Activated CD8-positive, alpha-beta memory T cell treated with anti-CD3 and anti-CD28 coated beads, Interleukin-2, amount 50 U/mL, for 1 hour (primary cell): Measurements from ENCODE around the gene WEE2.
"Not testable (repeated sequence)": the region's sequence is repeated elsewhere in the genome, so short reads cannot be mapped to it uniquely, and the experiment has no call there.

Source experiments
- DNase-seq: peaks from one replicate; pipeline ENCODE4 v3.0.0-alpha.2; 2020; ENCODE audit errors: extremely low read depth

WEE2 gene

DNA sequence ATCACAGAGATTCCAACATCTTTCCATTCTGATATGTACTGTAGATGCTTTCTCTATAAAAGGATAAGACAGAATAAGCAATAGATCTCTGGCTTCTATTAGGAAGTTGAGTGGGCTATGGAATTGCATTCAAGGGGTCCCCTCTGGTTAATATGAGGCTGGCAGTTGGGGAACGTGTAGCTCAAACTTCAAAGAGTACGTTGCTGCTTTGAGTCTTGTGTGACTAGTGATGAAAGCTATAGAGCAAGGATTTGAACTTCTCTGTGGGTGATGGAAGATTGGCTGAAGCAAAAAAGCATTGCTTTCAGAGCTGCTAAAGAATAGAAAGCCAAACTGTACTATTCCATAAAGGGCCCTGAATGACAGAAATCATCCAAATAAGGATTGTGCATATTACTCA is 6.4 kb downstream of the WEE2 start:
- DNase-seq, result no peak

DNA sequence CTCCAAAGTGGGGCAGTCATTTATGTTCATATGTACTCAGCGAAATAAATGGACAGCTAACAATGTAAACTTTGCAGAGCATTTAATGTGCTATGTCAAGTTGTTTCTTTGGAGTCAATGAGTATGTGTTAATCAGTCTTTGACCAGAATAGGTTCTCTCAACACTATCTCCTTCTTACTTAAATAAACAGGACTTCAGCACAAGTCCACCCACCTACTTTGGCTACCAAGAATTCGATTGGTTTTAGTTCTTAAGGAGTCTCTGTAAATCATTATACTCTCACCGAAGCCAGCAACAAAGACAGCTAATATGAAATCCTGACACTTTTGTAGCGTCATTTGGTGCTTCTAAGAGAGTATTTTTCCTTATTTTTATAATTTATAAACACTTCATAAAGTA is 6.9 kb downstream of the WEE2 start:
- no peak for DNase-seq

DNA sequence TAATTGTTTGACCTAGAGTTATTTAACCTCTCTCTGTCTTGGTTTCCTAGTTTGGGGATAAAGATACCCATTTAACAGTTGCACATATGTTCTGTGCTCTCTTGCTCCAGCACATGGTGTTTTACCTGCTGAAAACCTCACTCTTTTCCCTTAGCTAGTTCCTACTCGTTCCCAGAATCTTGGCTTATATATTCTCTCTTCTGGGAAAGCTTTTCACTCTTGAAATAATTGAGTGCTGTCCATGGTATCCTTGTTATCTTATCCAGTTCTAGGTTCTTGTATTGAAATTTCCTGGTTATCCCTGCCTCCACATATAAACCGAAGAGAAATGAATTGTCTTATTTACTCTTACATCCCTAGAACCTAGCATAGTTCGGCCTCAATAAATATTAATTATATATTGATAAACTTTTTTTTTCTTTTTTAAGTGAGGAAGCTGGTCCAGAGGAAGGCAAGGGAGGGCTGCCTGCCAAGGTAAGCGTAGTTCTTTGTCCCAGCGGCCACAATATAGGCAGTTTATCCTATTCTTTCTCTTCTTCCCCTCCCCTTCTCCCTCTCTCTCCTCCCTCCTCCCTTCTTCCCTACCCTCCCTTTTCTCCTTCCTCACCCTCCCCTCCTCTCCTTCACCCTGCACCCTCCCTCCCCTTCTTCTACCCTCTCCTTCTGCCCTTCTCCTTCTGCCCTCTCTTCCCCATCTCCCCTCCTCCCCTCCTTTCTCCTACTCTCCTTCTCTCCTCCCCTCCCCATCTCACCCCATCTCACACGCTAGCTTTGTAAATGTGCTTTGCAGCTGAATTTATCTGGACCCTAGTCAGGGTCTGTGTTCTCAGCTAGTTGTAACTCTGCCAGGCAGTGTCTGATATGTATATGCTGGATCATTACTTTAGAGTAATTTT is 7.9 kb downstream of the WEE2 start:
- no peak for DNase-seq

DNA sequence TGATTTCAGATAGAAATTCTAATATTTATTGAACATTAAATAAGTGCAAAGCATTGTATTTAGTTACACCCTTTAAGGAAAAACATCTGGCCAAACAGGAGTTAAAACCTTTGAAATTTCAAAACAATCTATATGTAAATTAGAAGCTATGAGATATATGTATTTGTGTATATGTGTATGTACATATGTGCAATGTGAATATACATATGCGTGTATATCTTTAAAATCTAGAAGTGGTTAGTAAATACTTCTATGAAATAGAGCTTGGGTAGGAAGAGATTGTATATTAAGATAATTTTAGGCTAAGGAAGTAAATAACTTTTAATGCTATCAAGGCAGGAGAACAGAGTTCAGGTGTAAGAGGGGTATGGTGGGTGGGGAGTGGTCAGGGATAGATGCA is 9.3 kb downstream of the WEE2 start:
- DNase-seq, result no peak

DNA sequence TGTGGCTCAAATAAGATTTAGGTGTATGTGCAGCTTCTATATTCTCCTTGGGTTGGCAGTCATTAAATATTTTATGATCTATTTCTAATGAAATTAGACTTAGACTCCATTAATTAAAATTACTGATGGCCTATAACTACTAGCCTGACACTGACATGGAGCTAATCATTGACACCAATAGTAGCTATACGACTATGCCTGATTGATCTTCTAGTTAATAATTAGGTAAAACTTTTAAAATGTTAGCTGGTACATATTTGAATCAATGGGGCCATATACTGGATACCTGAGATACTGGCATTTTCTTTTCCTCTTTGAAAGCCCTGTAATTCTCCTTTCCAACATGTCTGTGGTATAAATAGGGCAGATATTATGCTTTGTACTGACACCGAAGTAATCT is 14.4 kb downstream of the WEE2 start:
- DNase-seq, result no peak

DNA sequence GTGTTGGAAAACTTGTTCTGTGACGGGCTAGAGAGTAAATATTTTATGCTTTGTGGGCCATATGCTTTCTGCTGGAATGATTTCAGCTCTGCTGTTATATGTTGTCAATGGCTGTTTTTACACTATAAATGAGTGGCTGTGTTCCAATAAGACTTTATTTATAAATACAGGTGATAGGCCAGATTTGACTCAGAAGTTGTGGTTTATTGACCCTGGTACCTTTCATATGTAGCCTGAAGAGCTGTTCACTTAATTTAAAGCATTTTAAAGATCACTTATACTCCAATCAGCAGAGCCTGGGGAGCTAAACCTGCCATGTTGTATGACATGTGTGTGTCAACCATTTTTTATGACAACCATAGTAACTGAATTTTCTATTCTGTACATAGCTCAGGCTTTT is 20.9 kb downstream of the WEE2 start:
- no peak for DNase-seq

GRCh38 chr7:141731476-141732149 is 23.5 kb downstream of the WEE2 start:
- DNase-seq, result no peak

GRCh38 chr7:141737118-141737835 is 29.1 kb downstream of the WEE2 start:
- DNase-seq, result peak; percentile 20

GRCh38 chr7:141737836-141738591 is 29.9 kb downstream of the WEE2 start, which contains the start of gene SSBP1:
Gene SSBP1 (plus strand): TSS chr7:141738358. CDS start chr7:141739167, 809 bp downstream.
- peak; percentile 78 for DNase-seq

GRCh38 chr7:141738592-141739013 is 30.4 kb downstream of the WEE2 start:
- no peak for DNase-seq

GRCh38 chr7:141739250-141739649 is 31.1 kb downstream of the WEE2 start:
- DNase-seq, result no peak

- DNase-seq, result no peak
Observed at GRCh38 chr7:141742229-141742628, 34.1 kb downstream of the WEE2 start.

- DNase-seq, result no peak
Observed at GRCh38 chr7:141744131-141744530, 36.0 kb downstream of the WEE2 start.

DNA sequence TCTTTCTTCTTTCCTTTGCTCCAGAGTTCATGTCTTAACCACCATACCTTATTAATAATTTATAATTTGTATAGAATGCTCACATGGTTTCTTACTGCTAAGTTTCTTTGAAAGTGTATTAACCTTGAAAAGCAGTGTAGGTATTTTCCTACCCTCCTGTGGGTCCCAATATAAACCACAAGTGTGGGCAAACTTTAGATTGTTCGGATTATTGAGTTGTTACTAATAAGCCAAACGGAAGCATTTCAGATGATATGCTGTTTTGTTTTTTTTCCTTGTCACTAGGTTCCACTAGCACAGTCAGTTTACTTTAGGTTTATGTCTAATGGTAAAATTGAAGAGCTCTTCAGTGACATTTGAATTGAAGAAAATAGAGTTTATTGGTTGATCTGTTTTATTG is 40.2 kb downstream of the WEE2 start:
- no peak for DNase-seq

DNA sequence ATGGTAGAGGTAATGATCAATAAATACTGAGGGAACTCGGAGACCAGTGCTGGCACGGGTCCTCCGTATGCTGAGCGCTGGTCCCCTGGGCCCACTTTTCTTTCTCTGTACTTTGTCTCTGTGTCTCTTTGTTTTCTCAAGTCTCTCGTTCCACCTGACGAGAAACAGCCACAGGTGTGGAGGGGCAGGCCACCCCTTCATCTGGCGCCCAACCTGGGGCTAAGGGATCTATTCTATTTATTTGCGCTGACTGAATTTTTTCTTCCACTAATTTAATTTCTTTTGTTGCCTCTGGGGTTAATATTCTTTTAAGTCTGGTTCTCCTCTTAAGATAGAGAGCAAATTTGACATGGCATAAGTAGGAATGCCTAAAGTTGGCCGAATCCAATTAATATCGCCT is 43.8 kb downstream of the WEE2 start:
- DNase-seq, result not testable (repeated sequence)

DNA sequence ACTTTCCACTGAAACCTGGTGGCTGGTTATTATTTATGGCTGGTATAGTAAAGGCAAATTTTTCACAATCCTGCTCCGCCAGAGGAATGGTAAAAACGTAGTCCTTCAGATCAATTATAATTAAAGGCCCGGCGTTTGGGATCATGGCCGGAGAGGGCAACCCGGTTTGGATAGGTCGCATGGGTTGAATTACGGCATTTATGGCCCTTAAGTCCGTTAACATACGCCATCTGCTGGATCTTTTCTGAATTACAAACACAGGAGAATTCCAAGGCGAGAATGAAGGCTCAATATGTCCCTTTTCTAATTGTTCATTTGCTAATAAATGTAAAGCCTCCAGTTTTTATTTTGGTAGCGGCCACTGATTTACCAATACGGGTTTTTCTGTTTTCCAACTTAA is 44.5 kb downstream of the WEE2 start:
- no peak for DNase-seq

DNA sequence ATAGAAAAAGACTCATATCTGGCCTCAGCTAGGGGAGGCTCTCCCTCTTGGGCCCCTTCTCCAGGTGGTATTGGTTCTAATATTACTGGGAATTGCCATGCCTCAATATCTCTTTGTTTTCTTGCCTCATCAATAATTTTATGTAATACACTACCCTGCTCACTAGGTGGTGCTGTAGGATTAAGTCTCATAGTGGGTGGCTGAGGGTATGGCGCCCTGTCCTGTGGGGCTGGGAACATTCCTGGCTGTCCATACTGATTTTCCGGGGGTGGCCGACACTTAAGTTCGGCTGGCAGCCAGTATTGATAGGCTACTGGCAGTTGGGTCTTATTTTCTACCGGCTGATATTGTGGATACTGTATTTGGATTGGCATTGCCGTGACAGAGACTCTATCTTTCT is 46.8 kb downstream of the WEE2 start:
- DNase-seq, result no peak

DNA sequence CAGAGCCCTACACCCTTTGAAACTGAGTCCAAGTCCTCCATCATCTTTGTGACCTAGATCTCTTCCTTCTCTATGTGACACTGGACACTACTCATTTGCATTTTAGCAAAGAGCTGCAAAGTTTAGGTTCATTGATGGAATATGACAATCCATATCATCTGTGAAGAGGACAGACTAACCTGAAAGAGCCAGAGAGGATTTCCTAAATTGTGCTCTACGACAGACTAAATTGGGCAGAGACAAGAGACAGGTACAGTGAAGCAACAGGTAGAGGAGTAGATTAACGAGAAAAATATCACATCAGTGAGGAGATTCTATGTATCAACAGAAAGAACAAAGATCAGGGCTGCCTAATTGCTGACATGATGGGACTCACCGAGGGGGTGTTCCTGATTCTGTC is 55.6 kb downstream of the WEE2 start, which contains the start of gene TAS2R3:
Gene TAS2R3 (plus strand): TSS at position 301 of the 400 bp plus-strand sequence. CDS start 62 bp downstream, at position 363.
- no peak for DNase-seq

GRCh38 chr7:141770083-141770583 is 62.0 kb downstream of the WEE2 start:
- not testable (repeated sequence) for DNase-seq

- DNase-seq, result no peak
Observed at GRCh38 chr7:141776374-141776773, 68.2 kb downstream of the WEE2 start, which contains the start of gene TAS2R4. Gene TAS2R4 (plus strand): TSS chr7:141776674. CDS start chr7:141778489, 1,815 bp downstream.
